ENCODE measurements around the gene ZMYND8.
"Not testable (repeated sequence)": the region's sequence is repeated elsewhere in the genome, so short reads cannot be mapped to it uniquely, and the experiment has no call there.

Gene ZMYND8

GRCh38 chr20:47240096-47240495 is 116.4 kb downstream of the ZMYND8 start:
- H3K4me1 ChIP-seq (ENCODE audit: control insufficient read depth, insufficient read depth, low read length, poor library complexity, severe bottlenecking); H3K4me3 ChIP-seq (ENCODE audit: extremely low read depth, insufficient read depth, low read length, poor library complexity, severe bottlenecking); H3K9me3 ChIP-seq (ENCODE audit: control insufficient read depth, low read length); H3K27ac ChIP-seq (ENCODE audit: low read depth, low read length, severe bottlenecking): not testable (repeated sequence)
- H3K36me3 ChIP-seq (ENCODE audit: control insufficient read depth, insufficient read depth, low read length): peaks cover 99% of the 10 kb centered on the region
- WGBS, 2 experiments (ENCODE audit: insufficient coverage in 2 of 2): 92 to 97% methylated on average over 17 to 20 of the region's 20 CpGs

- WGBS, 2 experiments (ENCODE audit: insufficient coverage in 2 of 2): 96 to 98% methylated on average over 4 to 5 of the region's 6 CpGs
- H3K4me3 ChIP-seq (ENCODE audit: extremely low read depth, insufficient read depth, low read length, poor library complexity, severe bottlenecking): no peak overlapping the region
- no peaks in the 10 kb centered on the region for H3K9me3 ChIP-seq (ENCODE audit: control insufficient read depth, low read length)
- no peaks in the 10 kb centered on the region for H3K4me1 ChIP-seq (ENCODE audit: control insufficient read depth, insufficient read depth, low read length, poor library complexity, severe bottlenecking)
- H3K36me3 ChIP-seq (ENCODE audit: control insufficient read depth, insufficient read depth, low read length): peaks cover 99% of the 10 kb centered on the region
- no peak overlapping the region for H3K27ac ChIP-seq (ENCODE audit: low read depth, low read length, severe bottlenecking)
Measured at GRCh38 chr20:47239719-47240067, 116.8 kb downstream of the ZMYND8 start.

- Histone ChIP-seq H3K36me3 (ENCODE audit: control insufficient read depth, insufficient read depth, low read length) (peaks cover 99% of the 10 kb centered on the region), H3K27ac (ENCODE audit: low read depth, low read length, severe bottlenecking) (no peak overlapping the region), H3K4me3 (ENCODE audit: extremely low read depth, insufficient read depth, low read length, poor library complexity, severe bottlenecking) (no peak overlapping the region), H3K9me3 (ENCODE audit: control insufficient read depth, low read length) (no peaks in the 10 kb centered on the region), H3K4me1 (ENCODE audit: control insufficient read depth, insufficient read depth, low read length, poor library complexity, severe bottlenecking) (no peaks in the 10 kb centered on the region)
- 96 to 97% methylated on average over 47 to 50 of the region's 51 CpGs for WGBS, 2 experiments (ENCODE audit: insufficient coverage in 2 of 2)
Measured at GRCh38 chr20:47238780-47239718, 117.5 kb downstream of the ZMYND8 start.

- Histone ChIP-seq H3K27ac (ENCODE audit: low read depth, low read length, severe bottlenecking) (no peak overlapping the region), H3K36me3 (ENCODE audit: control insufficient read depth, insufficient read depth, low read length) (peaks cover 98% of the 10 kb centered on the region), H3K4me1 (ENCODE audit: control insufficient read depth, insufficient read depth, low read length, poor library complexity, severe bottlenecking) (no peaks in the 10 kb centered on the region), H3K4me3 (ENCODE audit: extremely low read depth, insufficient read depth, low read length, poor library complexity, severe bottlenecking) (no peak overlapping the region), H3K9me3 (ENCODE audit: control insufficient read depth, low read length) (no peaks in the 10 kb centered on the region)
- 77 to 100% methylated on average over 3 to 4 of the region's 4 CpGs for WGBS, 2 experiments (ENCODE audit: insufficient coverage in 2 of 2)
Measured at GRCh38 chr20:47237715-47238114, 118.8 kb downstream of the ZMYND8 start.

- H3K4me1 ChIP-seq (ENCODE audit: control insufficient read depth, insufficient read depth, low read length, poor library complexity, severe bottlenecking): peaks cover 2% of the 10 kb centered on the region
- H3K9me3 ChIP-seq (ENCODE audit: control insufficient read depth, low read length): no peaks in the 10 kb centered on the region
- H3K36me3 ChIP-seq (ENCODE audit: control insufficient read depth, insufficient read depth, low read length): peaks cover 94% of the 10 kb centered on the region
- no peak overlapping the region for H3K4me3 ChIP-seq (ENCODE audit: extremely low read depth, insufficient read depth, low read length, poor library complexity, severe bottlenecking)
- no peak overlapping the region for H3K27ac ChIP-seq (ENCODE audit: low read depth, low read length, severe bottlenecking)
- 100% methylated on average over 1 of the region's 1 CpG for WGBS, 2 experiments (ENCODE audit: insufficient coverage in 2 of 2)
Measured at GRCh38 chr20:47236639-47236900, 119.9 kb downstream of the ZMYND8 start.

- Histone ChIP-seq H3K9me3 (ENCODE audit: control insufficient read depth, low read length) (no peaks in the 10 kb centered on the region), H3K4me1 (ENCODE audit: control insufficient read depth, insufficient read depth, low read length, poor library complexity, severe bottlenecking) (peaks cover 7% of the 10 kb centered on the region), H3K36me3 (ENCODE audit: control insufficient read depth, insufficient read depth, low read length) (peaks cover 94% of the 10 kb centered on the region), H3K4me3 (ENCODE audit: extremely low read depth, insufficient read depth, low read length, poor library complexity, severe bottlenecking) (no peak overlapping the region), H3K27ac (ENCODE audit: low read depth, low read length, severe bottlenecking) (no peak overlapping the region)
- WGBS, 2 experiments (ENCODE audit: insufficient coverage in 2 of 2): 95 to 97% methylated on average over 11 to 14 of the region's 14 CpGs
Measured at GRCh38 chr20:47235853-47236638, 120.5 kb downstream of the ZMYND8 start.

GRCh38 chr20:47235111-47235510 is 121.4 kb downstream of the ZMYND8 start:
- no peak overlapping the region for H3K4me3 ChIP-seq (ENCODE audit: extremely low read depth, insufficient read depth, low read length, poor library complexity, severe bottlenecking)
- no peaks in the 10 kb centered on the region for H3K9me3 ChIP-seq (ENCODE audit: control insufficient read depth, low read length)
- no peak overlapping the region for H3K27ac ChIP-seq (ENCODE audit: low read depth, low read length, severe bottlenecking)
- peaks cover 94% of the 10 kb centered on the region for H3K36me3 ChIP-seq (ENCODE audit: control insufficient read depth, insufficient read depth, low read length)
- H3K4me1 ChIP-seq (ENCODE audit: control insufficient read depth, insufficient read depth, low read length, poor library complexity, severe bottlenecking): peaks cover 9% of the 10 kb centered on the region
- WGBS, 2 experiments (ENCODE audit: insufficient coverage in 2 of 2): 95 to 98% methylated on average over 5 to 6 of the region's 6 CpGs

GRCh38 chr20:47233333-47234188 is 122.9 kb downstream of the ZMYND8 start:
- Histone ChIP-seq H3K4me3 (ENCODE audit: extremely low read depth, insufficient read depth, low read length, poor library complexity, severe bottlenecking) (no peak overlapping the region), H3K4me1 (ENCODE audit: control insufficient read depth, insufficient read depth, low read length, poor library complexity, severe bottlenecking) (peaks cover 9% of the 10 kb centered on the region), H3K36me3 (ENCODE audit: control insufficient read depth, insufficient read depth, low read length) (peaks cover 94% of the 10 kb centered on the region), H3K9me3 (ENCODE audit: control insufficient read depth, low read length) (no peaks in the 10 kb centered on the region), H3K27ac (ENCODE audit: low read depth, low read length, severe bottlenecking) (no peak overlapping the region)
- 90 to 98% methylated on average over 6 to 8 of the region's 9 CpGs for WGBS, 2 experiments (ENCODE audit: insufficient coverage in 2 of 2)

GRCh38 chr20:47232518-47232917 is 124.0 kb downstream of the ZMYND8 start:
- Histone ChIP-seq H3K4me1 (ENCODE audit: control insufficient read depth, insufficient read depth, low read length, poor library complexity, severe bottlenecking) (peaks cover 9% of the 10 kb centered on the region), H3K27ac (ENCODE audit: low read depth, low read length, severe bottlenecking) (no peak overlapping the region), H3K4me3 (ENCODE audit: extremely low read depth, insufficient read depth, low read length, poor library complexity, severe bottlenecking) (no peak overlapping the region), H3K9me3 (ENCODE audit: control insufficient read depth, low read length) (no peaks in the 10 kb centered on the region), H3K36me3 (ENCODE audit: control insufficient read depth, insufficient read depth, low read length) (peaks cover 94% of the 10 kb centered on the region)
- 90 to 100% methylated on average over 3 of the region's 3 CpGs for WGBS, 2 experiments (ENCODE audit: insufficient coverage in 2 of 2)

GRCh38 chr20:47231382-47232039 is 125.0 kb downstream of the ZMYND8 start:
- Histone ChIP-seq H3K9me3 (ENCODE audit: control insufficient read depth, low read length) (no peaks in the 10 kb centered on the region), H3K36me3 (ENCODE audit: control insufficient read depth, insufficient read depth, low read length) (peaks cover 94% of the 10 kb centered on the region), H3K4me1 (ENCODE audit: control insufficient read depth, insufficient read depth, low read length, poor library complexity, severe bottlenecking) (peaks cover 9% of the 10 kb centered on the region), H3K27ac (ENCODE audit: low read depth, low read length, severe bottlenecking) (no peak overlapping the region), H3K4me3 (ENCODE audit: extremely low read depth, insufficient read depth, low read length, poor library complexity, severe bottlenecking) (no peak overlapping the region)
- 93 to 94% methylated on average over 8 to 12 of the region's 16 CpGs for WGBS, 2 experiments (ENCODE audit: insufficient coverage in 2 of 2)
